GM10266 (cell line): ENCODE data around the gene VSTM2A.
"Not testable (repeated sequence)": the region's sequence is repeated elsewhere in the genome, so short reads cannot be mapped to it uniquely, and the experiment has no call there.

Experiments used
- DNase-seq: peaks from one replicate; pipeline ENCODE4 v3.0.0; 2012; ENCODE audit errors: extremely low spot score
- CTCF ChIP-seq: IDR thresholded peaks from 2 replicates; pipeline ENCODE4 v1.5.1; 2012; ENCODE audit warnings: mild to moderate bottlenecking, low read depth; ENCODE audit not compliant: control insufficient read depth, insufficient read depth; ENCODE audit errors: missing control alignments

VSTM2A gene

DNA sequence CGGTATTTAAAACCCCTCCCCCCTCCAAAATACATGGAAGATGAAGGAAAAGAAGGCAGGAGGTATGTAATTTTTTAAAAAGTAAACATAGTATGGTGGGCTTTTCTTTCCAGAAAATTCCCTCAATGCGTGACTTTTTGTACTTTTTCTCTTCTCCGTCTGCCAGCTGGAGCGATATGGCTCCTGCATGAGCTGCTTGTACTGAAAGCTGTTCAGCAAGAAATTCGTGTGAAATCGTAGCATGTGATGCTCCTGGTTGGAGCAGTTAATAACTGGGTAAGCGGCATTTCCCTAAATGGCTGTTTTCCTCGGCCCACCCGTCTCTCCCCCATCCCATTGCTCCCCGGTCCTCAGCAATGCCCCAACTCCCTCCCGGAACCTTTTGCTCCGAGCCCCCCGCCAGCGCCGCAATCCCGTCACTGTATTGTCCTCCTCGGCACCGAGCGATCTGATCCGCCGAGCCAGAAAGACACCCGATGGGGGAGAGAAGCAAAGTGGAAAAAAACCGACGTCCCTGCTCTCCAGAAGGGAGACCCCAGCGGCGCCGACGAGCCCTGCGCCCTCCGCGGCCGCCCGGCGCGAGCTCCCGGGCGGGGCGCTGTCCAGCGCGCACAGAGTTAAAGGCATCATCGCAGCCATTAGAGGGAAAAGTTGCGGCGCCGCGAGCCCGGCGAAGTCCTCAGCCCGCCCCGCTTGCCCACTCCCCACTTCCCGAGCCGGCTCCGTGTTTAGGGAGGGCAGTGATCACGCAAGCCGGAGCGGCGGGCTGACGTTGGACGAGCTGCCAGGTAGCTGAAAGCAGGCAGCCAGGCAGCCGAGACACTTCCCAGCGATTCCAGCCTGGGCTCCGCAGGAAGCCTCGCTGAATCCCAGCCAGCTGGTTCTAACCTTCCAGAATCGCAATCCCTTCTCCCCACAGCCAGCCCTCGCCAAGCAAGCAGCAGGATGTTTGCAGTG lies at the start of gene VSTM2A:
Gene VSTM2A, plus strand, starts transcription at position 707 of the 957 bp plus-strand sequence. CDS start 356 bp downstream, outside the sequence.
- TF ChIP-seq CTCF = no peak
- DNase-seq = no peak

DNA sequence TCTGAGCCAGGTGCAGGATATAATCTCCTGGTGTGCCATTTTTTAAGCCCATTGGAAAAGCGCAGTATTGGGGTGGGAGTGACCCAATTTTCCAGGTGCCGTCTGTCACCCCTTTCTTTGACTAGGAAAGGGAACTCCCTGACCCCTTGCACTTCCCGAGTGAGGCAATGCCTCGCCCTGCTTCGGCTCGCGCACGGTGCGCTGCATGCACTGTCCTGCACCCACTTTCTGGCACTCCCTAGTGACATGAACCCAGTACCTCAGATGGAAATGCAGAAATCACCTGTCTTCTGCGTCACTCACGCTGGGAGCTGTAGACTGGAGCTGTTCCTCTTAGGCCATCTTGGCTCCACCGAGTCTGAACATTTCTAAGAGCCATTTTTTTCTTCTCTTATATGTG lies 37.6 kb upstream of the VSTM2A start:
- DNase-seq = not testable (repeated sequence)

- no peak for DNase-seq
- no peak for TF ChIP-seq CTCF
These were observed 12.6 kb upstream of the VSTM2A start for GRCh38 chr7:54529568-54529967.

DNA sequence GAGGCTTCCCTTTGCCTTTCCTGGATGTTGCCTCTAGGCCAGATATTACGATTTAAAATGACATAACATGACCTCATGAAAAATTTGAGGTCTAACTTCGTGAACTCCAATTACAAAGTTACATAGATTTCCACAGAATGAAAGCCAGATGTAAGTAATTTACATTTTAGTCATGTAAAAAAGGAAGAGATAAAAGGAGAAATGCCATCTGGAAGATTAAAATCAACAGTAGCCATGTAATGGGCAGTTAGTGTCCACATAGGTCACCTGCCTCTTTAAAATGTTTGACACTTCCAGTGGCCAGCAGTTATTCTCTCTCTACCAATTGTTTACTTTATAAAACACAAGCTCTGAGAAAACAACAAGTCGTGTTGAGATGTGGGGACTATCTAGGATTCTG lies 4.1 kb upstream of the VSTM2A start:
- no peak for TF ChIP-seq CTCF
- no peak for DNase-seq

GRCh38 chr7:54543051-54543488 lies 895 bp downstream of the VSTM2A start:
- TF ChIP-seq CTCF = no peak
- DNase-seq = no peak

DNA sequence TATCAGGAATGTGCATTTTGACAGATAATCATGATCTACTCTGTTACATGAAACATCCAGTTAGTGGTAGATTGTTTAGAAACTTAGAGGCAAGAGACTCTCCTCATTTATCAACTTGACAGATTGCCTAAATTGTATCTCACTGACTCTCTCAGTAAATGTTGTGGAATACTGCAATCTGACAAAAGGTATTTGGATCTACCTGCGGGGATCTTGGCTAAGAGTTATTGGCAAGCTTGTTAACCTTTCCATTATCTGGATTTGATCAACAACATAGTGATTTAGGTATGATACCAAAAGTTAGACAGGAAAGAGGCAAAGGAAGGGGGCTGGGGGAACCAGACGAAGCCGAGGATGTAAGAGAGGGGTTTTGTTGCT lies 2.0 kb downstream of the VSTM2A start:
- no peak for TF ChIP-seq CTCF
- DNase-seq = no peak

DNA sequence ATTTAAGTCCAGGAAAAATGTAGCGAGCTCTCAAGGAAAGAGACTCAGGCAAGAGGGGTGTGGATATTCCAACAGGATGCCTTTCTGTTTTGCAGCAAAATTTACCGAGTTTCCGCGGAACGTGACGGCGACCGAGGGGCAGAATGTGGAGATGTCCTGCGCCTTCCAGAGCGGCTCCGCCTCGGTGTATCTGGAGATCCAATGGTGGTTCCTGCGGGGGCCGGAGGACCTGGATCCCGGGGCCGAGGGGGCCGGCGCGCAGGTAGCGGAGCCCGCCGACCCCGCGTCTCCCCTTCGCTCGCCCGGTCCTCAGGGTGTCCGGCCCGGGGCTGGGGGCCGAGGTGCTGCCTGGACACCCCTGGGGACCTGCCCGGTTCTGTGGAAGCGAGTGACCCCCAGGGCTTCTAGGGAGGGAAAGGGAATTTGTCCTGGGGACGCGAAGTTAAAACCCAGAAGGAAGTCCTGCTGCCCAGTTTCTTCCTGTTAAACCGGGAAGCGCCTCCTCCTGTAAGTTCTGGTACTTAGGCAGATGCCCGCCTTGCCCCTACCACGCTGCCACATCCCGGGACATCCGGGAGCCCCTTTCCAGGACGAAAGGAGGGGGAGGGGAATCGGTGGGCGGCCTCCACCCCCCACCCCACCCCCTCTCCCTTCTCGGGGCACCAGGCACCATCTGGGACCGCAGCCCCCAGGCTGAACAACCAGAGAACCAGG lies 2.5 kb downstream of the VSTM2A start:
- no peak for DNase-seq
- TF ChIP-seq CTCF = no peak
